Measurements from ENCODE around the gene DNAH3.

DNA sequence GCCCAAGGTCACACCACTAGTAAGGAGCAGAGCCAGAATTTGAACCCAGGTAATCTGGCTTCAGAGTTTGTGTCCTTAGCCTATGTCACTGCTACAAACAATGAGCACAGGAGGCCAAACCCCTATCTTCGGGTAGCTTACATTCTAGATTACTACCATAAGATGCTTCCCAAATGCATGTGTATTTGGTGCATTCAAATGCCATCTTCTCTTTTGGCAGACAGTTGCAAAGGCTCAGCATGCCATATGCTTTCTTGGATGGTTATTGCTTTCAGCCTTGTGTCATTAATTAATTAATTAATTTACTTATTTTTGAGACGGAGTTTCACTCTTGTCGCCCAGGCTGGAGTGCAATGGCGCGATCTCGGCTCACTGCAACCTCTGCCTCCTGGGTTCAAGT, 80.7 kb downstream of the DNAH3 start:
- TF ChIP-seq, protein P1, sequence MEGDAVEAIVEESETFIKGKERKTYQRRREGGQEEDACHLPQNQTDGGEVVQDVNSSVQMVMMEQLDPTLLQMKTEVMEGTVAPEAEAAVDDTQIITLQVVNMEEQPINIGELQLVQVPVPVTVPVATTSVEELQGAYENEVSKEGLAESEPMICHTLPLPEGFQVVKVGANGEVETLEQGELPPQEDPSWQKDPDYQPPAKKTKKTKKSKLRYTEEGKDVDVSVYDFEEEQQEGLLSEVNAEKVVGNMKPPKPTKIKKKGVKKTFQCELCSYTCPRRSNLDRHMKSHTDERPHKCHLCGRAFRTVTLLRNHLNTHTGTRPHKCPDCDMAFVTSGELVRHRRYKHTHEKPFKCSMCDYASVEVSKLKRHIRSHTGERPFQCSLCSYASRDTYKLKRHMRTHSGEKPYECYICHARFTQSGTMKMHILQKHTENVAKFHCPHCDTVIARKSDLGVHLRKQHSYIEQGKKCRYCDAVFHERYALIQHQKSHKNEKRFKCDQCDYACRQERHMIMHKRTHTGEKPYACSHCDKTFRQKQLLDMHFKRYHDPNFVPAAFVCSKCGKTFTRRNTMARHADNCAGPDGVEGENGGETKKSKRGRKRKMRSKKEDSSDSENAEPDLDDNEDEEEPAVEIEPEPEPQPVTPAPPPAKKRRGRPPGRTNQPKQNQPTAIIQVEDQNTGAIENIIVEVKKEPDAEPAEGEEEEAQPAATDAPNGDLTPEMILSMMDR (IDR thresholded peaks at IDR 0.05; ENCODE audit: low read depth, low read length): no peak
- no peak for TF ChIP-seq MAX (IDR thresholded peaks at IDR 0.05; ENCODE audit: low read depth, low read length)
- no peak for TF ChIP-seq POLR2A (IDR thresholded peaks at IDR 0.05; ENCODE audit: extremely low read depth, insufficient read length)

All from NB4 (cell line).